ENCODE measurements around the gene ANKRD33B. TPM values are rescaled to one million over a fixed set of nuclear protein-coding genes. Genes with fewer than 3 reads are reported as not detected.

The ANKRD33B gene
- total and polyA plus RNA-seq, 2 of the 8 experiments (the other 6 are each of a cell fraction or from before 2014, with no cell fraction given): 6.9 to 20.6 TPM

GRCh38 chr5:10665799-10666198, 101.9 kb downstream of the ANKRD33B start (continued):
- TF ChIP-seq EP300 (IDR thresholded peaks at IDR 0.05; ENCODE audit: borderline replicate concordance in 1 of 2, low read depth in 2 of 2, low read length in 2 of 2): no peak
